SK-N-SH (cell line): ENCODE measurements around the gene EP300.

Experiments used
- CHD2 ChIP-seq: fragments of 150-350 bp; IDR thresholded peaks from 2 replicates; pipeline ENCODE4 v1.6.1; 2018; ENCODE audit warnings: low read length; ENCODE audit not compliant: partially characterized antibody
- EP300 ChIP-seq, 2 experiments: IDR thresholded peaks; 2 replicates each; pipeline versions ENCODE4 v1.4.0 to v1.6.1; 2012; ENCODE audit warnings: borderline replicate concordance in 1 of 2, low read depth in 1 of 2, low read length in 1 of 2
- FOXJ3 ChIP-seq: sonication (generic); formaldehyde crosslinking; IDR thresholded peaks from 2 replicates; pipeline ENCODE4 v1.5.1; 2020; ENCODE audit warnings: mild to moderate bottlenecking, missing genetic modification reagents
- TCF12 ChIP-seq: IDR thresholded peaks from 2 replicates; pipeline ENCODE4 v1.4.0; 2012
- TEAD4 ChIP-seq: IDR thresholded peaks from 2 replicates; pipeline ENCODE4 v1.4.0; 2012; ENCODE audit warnings: mild to moderate bottlenecking, borderline replicate concordance; ENCODE audit not compliant: insufficient read depth
- USF1 ChIP-seq: IDR thresholded peaks from 2 replicates; pipeline ENCODE4 v1.4.0; 2012; ENCODE audit warnings: low read depth, borderline replicate concordance
- YY1 ChIP-seq: IDR thresholded peaks from 2 replicates; pipeline ENCODE4 v1.4.0; 2012; ENCODE audit warnings: low read depth, mild to moderate bottlenecking
- TF ChIP-seq, protein P1 (sequence below): fragments of 200-600 bp; sonication (generic); IDR thresholded peaks from 2 replicates; pipeline ENCODE4 v1.6.1; 2017; ENCODE audit warnings: antibody characterized with exemption, mild to moderate bottlenecking, moderate library complexity

GRCh38 chr22:41215409-41215808 is 123.0 kb downstream of the EP300 start:
- TF ChIP-seq TCF12 = no peak
- TF ChIP-seq, protein P1, sequence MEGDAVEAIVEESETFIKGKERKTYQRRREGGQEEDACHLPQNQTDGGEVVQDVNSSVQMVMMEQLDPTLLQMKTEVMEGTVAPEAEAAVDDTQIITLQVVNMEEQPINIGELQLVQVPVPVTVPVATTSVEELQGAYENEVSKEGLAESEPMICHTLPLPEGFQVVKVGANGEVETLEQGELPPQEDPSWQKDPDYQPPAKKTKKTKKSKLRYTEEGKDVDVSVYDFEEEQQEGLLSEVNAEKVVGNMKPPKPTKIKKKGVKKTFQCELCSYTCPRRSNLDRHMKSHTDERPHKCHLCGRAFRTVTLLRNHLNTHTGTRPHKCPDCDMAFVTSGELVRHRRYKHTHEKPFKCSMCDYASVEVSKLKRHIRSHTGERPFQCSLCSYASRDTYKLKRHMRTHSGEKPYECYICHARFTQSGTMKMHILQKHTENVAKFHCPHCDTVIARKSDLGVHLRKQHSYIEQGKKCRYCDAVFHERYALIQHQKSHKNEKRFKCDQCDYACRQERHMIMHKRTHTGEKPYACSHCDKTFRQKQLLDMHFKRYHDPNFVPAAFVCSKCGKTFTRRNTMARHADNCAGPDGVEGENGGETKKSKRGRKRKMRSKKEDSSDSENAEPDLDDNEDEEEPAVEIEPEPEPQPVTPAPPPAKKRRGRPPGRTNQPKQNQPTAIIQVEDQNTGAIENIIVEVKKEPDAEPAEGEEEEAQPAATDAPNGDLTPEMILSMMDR = no peak
- no peak for TF ChIP-seq EP300 (IDR thresholded peaks at IDR 0.05; ENCODE audit: borderline replicate concordance in 1 of 2, low read depth in 1 of 2, low read length in 1 of 2)
- TF ChIP-seq YY1 = no peak
- no peak for TF ChIP-seq USF1
- no peak for TF ChIP-seq TEAD4
- TF ChIP-seq CHD2 = no peak
- no peak for TF ChIP-seq FOXJ3 (CRISPR knock-in tag)
